ENCODE data around the gene FGFR4. TPM values are rescaled to one million over a fixed set of nuclear protein-coding genes. Genes with fewer than 3 reads are reported as not detected.

The FGFR4 gene
- polyA plus RNA-seq, 1 donor, result 97.0 TPM

GRCh38 chr5:177081859-177082258, 4.9 kb upstream of the FGFR4 start:
- no peak for DNase-seq
- Histone ChIP-seq H3K27me3 (ENCODE audit: control insufficient read depth, insufficient read depth, low read length) (no peaks in the 10 kb centered on the region), H3K27ac (ENCODE audit: low read length) (no peak overlapping the region), H3K9me3 (ENCODE audit: control insufficient read depth, low read depth, low read length) (peaks cover 2% of the 10 kb centered on the region), H3K36me3 (ENCODE audit: control insufficient read depth, insufficient read depth, low read length) (no peaks in the 10 kb centered on the region), H3K4me3 (ENCODE audit: low read length) (no peak overlapping the region), H3K4me1 (ENCODE audit: control insufficient read depth, insufficient read depth, low read length) (peaks cover 15% of the 10 kb centered on the region)
- no CpG with 5 or more reads among the region's 10 CpGs for WGBS (ENCODE audit: insufficient coverage, low lambda C conversion rate)

DNA sequence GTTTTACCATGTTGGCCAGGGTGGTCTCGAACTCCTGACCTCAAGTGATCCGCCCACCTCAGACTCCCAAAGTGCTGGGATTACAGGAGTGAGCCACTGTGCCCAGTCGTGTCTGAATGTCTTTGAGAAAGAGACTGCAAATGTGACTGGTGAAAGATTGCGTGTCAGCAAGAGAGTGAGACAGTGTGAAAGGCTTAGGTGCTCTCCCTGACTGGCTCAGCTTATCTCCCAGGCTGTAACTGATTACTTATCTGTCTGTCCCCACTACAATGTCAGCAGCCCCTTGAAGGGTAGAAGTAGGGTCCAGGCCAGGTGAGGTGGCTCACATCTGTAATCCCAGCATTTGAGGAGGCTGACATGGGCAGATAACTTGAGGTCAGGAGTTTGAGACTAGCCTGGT, 3.4 kb upstream of the FGFR4 start:
- no peak overlapping the region for H3K4me3 ChIP-seq (ENCODE audit: low read length)
- no CpG with 5 or more reads among the region's 4 CpGs for WGBS (ENCODE audit: insufficient coverage, low lambda C conversion rate)
- DNase-seq, result peak in 1 of 2 donors; percentile 53
- H3K27me3 ChIP-seq (ENCODE audit: control insufficient read depth, insufficient read depth, low read length), result no peaks in the 10 kb centered on the region
- peaks cover 17% of the 10 kb centered on the region for H3K4me1 ChIP-seq (ENCODE audit: control insufficient read depth, insufficient read depth, low read length)
- peaks cover 2% of the 10 kb centered on the region for H3K9me3 ChIP-seq (ENCODE audit: control insufficient read depth, low read depth, low read length)
- H3K27ac ChIP-seq (ENCODE audit: low read length), result peak overlapping the region; percentile 55
- H3K36me3 ChIP-seq (ENCODE audit: control insufficient read depth, insufficient read depth, low read length), result no peaks in the 10 kb centered on the region

DNA sequence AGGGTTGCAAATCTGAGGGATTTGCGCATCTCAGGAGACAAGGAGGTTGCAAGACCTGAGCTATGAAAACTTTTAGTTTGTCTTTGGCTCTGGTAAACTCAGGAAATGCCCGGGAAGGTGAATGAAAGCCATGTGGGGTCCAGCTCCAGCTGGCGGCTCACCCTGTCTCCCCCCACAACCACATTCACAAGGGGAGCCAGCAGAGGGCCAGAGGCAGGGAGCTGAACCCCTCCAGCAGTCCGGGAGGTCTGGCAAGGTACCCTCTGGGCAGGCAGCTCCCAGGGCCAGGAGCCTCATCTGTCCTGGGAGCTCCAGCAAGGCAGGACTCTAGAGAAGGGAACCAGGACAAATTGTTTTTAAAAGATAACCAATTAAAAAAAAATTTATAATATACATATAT, 2.5 kb upstream of the FGFR4 start:
- Histone ChIP-seq H3K27me3 (ENCODE audit: control insufficient read depth, insufficient read depth, low read length) (no peaks in the 10 kb centered on the region), H3K27ac (ENCODE audit: low read length) (no peak overlapping the region), H3K4me1 (ENCODE audit: control insufficient read depth, insufficient read depth, low read length) (peaks cover 25% of the 10 kb centered on the region), H3K36me3 (ENCODE audit: control insufficient read depth, insufficient read depth, low read length) (no peaks in the 10 kb centered on the region), H3K4me3 (ENCODE audit: low read length) (no peak overlapping the region), H3K9me3 (ENCODE audit: control insufficient read depth, low read depth, low read length) (peaks cover 2% of the 10 kb centered on the region)
- no CpG with 5 or more reads among the region's 4 CpGs for WGBS (ENCODE audit: insufficient coverage, low lambda C conversion rate)
- DNase-seq, result no peak

DNA sequence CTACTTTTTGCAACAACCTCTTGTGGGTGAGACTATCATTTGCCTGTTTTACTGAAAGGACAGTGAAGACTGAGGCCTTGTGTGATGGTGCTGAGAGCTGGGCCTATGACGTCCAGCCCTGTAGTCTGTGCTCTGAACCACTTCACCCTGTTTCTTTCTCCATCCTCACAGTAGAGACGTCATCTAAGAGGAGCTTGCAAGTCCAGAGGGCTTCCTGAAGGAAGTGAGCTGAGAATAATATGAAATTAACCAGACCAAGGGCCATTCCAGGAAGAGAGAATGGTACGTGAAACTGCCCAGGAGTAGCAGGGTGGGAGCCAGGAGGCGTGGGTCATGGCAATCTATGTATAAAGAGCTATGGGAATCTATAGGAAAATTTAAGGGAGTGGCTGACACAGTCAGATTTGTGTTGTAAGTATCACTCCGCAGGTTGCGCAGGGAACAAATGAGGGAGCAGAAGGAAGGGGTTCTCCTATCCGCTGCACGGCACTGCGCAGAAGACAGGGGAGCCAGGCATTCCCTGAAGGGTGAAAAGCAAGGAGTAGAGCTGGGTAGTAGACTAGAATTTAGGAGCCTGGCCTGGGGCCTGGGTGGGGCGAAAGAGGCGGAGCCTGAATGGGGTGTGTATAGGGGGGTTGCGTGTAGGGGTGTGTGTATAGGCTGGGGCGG, 596 bp upstream of the FGFR4 start:
- peak overlapping the region; percentile 9 for H3K4me3 ChIP-seq (ENCODE audit: low read length)

GRCh38 chr5:177087398-177088005, 787 bp downstream of the FGFR4 start:
- Histone ChIP-seq H3K27ac (ENCODE audit: low read length) (peak overlapping the region; percentile 84), H3K4me1 (ENCODE audit: control insufficient read depth, insufficient read depth, low read length) (peaks cover 52% of the 10 kb centered on the region), H3K9me3 (ENCODE audit: control insufficient read depth, low read depth, low read length) (no peaks in the 10 kb centered on the region), H3K36me3 (ENCODE audit: control insufficient read depth, insufficient read depth, low read length) (peaks cover 33% of the 10 kb centered on the region), H3K4me3 (ENCODE audit: low read length) (peak overlapping the region; percentile 69), H3K27me3 (ENCODE audit: control insufficient read depth, insufficient read depth, low read length) (no peaks in the 10 kb centered on the region)
- 17% methylated on average over 2 of the region's 23 CpGs for WGBS (ENCODE audit: insufficient coverage, low lambda C conversion rate)
- DNase-seq, result peak in 1 of 2 donors; percentile 60

More for the DNA sequence above, 596 bp upstream of the FGFR4 start:
- Histone ChIP-seq H3K36me3 (ENCODE audit: control insufficient read depth, insufficient read depth, low read length) (peaks cover 19% of the 10 kb centered on the region), H3K27me3 (ENCODE audit: control insufficient read depth, insufficient read depth, low read length) (no peaks in the 10 kb centered on the region), H3K4me1 (ENCODE audit: control insufficient read depth, insufficient read depth, low read length) (peaks cover 45% of the 10 kb centered on the region), H3K27ac (ENCODE audit: low read length) (peak overlapping the region; percentile 86), H3K9me3 (ENCODE audit: control insufficient read depth, low read depth, low read length) (peaks cover 2% of the 10 kb centered on the region)
- peak; percentile 53 to 86 for DNase-seq
- 20% methylated on average over 4 of the region's 13 CpGs for WGBS (ENCODE audit: insufficient coverage, low lambda C conversion rate)

- DNase-seq, result no peak
- 40% methylated on average over 1 of the region's 5 CpGs for WGBS (ENCODE audit: insufficient coverage, low lambda C conversion rate)
- no peaks in the 10 kb centered on the region for H3K9me3 ChIP-seq (ENCODE audit: control insufficient read depth, low read depth, low read length)
- H3K27me3 ChIP-seq (ENCODE audit: control insufficient read depth, insufficient read depth, low read length), result no peaks in the 10 kb centered on the region
- peaks cover 49% of the 10 kb centered on the region for H3K36me3 ChIP-seq (ENCODE audit: control insufficient read depth, insufficient read depth, low read length)
- H3K27ac ChIP-seq (ENCODE audit: low read length), result peak overlapping the region; percentile 18
- peak overlapping the region; percentile 21 for H3K4me3 ChIP-seq (ENCODE audit: low read length)
- peaks cover 50% of the 10 kb centered on the region for H3K4me1 ChIP-seq (ENCODE audit: control insufficient read depth, insufficient read depth, low read length)
Observed at GRCh38 chr5:177089127-177089526, 2.4 kb downstream of the FGFR4 start.

DNA sequence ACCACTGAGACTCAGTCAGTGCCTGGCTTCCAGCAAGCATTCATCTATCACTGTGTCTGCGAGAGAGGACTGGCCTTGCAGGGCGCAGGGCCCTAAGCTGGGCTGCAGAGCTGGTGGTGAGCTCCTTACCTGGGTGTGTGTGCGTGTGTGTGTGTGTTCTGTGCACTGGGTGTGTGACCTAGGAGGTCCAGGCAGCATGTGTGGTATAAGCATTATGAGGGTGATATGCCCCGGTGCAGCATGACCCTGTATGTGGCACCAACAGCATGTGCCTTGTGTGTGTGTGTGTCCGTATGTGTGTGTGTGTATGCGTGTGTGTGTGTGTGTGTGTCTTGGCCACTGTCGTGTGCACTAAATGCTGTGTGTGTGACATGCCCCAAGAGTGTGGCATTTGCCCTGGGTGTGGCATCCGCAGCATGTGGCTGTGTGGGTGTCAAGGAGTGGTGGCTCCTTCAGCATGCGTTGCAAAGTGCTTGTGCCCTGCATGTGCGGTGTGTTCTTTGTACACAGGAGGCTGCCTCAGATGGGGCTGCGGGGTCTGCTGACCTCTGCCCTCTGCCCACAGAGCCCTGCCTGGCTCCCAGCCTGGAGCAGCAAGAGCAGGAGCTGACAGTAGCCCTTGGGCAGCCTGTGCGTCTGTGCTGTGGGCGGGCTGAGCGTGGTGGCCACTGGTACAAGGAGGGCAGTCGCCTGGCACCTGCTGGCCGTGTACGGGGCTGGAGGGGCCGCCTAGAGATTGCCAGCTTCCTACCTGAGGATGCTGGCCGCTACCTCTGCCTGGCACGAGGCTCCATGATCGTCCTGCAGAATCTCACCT, 3.3 kb downstream of the FGFR4 start:
- no CpG with 5 or more reads among the region's 21 CpGs for WGBS (ENCODE audit: insufficient coverage, low lambda C conversion rate)
- Histone ChIP-seq H3K27me3 (ENCODE audit: control insufficient read depth, insufficient read depth, low read length) (no peaks in the 10 kb centered on the region), H3K27ac (ENCODE audit: low read length) (peak overlapping the region; percentile 18), H3K36me3 (ENCODE audit: control insufficient read depth, insufficient read depth, low read length) (peaks cover 58% of the 10 kb centered on the region), H3K4me3 (ENCODE audit: low read length) (peak overlapping the region; percentile 21), H3K9me3 (ENCODE audit: control insufficient read depth, low read depth, low read length) (no peaks in the 10 kb centered on the region), H3K4me1 (ENCODE audit: control insufficient read depth, insufficient read depth, low read length) (peaks cover 58% of the 10 kb centered on the region)
- DNase-seq, result no peak

DNA sequence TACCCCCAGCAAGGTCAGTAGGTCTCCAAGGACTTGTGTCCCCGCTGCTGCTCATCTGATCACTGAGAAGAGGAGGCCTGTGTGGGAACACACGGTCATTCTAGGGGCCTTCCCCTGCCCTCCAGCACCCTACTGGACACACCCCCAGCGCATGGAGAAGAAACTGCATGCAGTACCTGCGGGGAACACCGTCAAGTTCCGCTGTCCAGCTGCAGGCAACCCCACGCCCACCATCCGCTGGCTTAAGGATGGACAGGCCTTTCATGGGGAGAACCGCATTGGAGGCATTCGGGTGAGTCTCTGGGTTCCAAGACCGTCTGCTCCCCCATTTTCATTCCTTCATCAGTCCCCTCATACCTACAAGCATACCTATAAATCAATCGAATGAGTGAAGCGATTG, 4.1 kb downstream of the FGFR4 start:
- H3K4me1 ChIP-seq (ENCODE audit: control insufficient read depth, insufficient read depth, low read length), result peaks cover 64% of the 10 kb centered on the region
- DNase-seq, result no peak
- WGBS (ENCODE audit: insufficient coverage, low lambda C conversion rate), result no CpG with 5 or more reads among the region's 13 CpGs
- no peak overlapping the region for H3K4me3 ChIP-seq (ENCODE audit: low read length)
- peaks cover 65% of the 10 kb centered on the region for H3K36me3 ChIP-seq (ENCODE audit: control insufficient read depth, insufficient read depth, low read length)
- H3K27me3 ChIP-seq (ENCODE audit: control insufficient read depth, insufficient read depth, low read length), result no peaks in the 10 kb centered on the region
- peaks cover 5% of the 10 kb centered on the region for H3K9me3 ChIP-seq (ENCODE audit: control insufficient read depth, low read depth, low read length)
- H3K27ac ChIP-seq (ENCODE audit: low read length), result no peak overlapping the region

GRCh38 chr5:177091232-177091631, 4.5 kb downstream of the FGFR4 start:
- Histone ChIP-seq H3K9me3 (ENCODE audit: control insufficient read depth, low read depth, low read length) (peaks cover 5% of the 10 kb centered on the region), H3K27ac (ENCODE audit: low read length) (no peak overlapping the region), H3K4me1 (ENCODE audit: control insufficient read depth, insufficient read depth, low read length) (peaks cover 64% of the 10 kb centered on the region), H3K27me3 (ENCODE audit: control insufficient read depth, insufficient read depth, low read length) (no peaks in the 10 kb centered on the region), H3K36me3 (ENCODE audit: control insufficient read depth, insufficient read depth, low read length) (peaks cover 70% of the 10 kb centered on the region), H3K4me3 (ENCODE audit: low read length) (no peak overlapping the region)
- no CpG with 5 or more reads among the region's 3 CpGs for WGBS (ENCODE audit: insufficient coverage, low lambda C conversion rate)
- no peak for DNase-seq

Data from large intestine (tissue), 3 donors.